DND-41 (cell line): Measurements from ENCODE around the gene HUS1B.

Experiments
- EZH2 ChIP-seq: IDR thresholded peaks from 3 replicates; pipeline ENCODE4 v1.6.1; 2012; ENCODE audit warnings: borderline replicate concordance, low read depth, mild to moderate bottlenecking, moderate library complexity, low read length, inconsistent platforms; ENCODE audit not compliant: severe bottlenecking
- TF ChIP-seq, protein P1 (sequence below): IDR thresholded peaks from 2 replicates; pipeline ENCODE4 v1.5.1; 2012; ENCODE audit warnings: borderline replicate concordance, low read length, moderate library complexity, mild to moderate bottlenecking; ENCODE audit not compliant: poor library complexity, severe bottlenecking; ENCODE audit errors: extremely low read depth

GRCh38 chr6:680666-681340 lies 23.9 kb upstream of the HUS1B start:
- TF ChIP-seq, protein P1, sequence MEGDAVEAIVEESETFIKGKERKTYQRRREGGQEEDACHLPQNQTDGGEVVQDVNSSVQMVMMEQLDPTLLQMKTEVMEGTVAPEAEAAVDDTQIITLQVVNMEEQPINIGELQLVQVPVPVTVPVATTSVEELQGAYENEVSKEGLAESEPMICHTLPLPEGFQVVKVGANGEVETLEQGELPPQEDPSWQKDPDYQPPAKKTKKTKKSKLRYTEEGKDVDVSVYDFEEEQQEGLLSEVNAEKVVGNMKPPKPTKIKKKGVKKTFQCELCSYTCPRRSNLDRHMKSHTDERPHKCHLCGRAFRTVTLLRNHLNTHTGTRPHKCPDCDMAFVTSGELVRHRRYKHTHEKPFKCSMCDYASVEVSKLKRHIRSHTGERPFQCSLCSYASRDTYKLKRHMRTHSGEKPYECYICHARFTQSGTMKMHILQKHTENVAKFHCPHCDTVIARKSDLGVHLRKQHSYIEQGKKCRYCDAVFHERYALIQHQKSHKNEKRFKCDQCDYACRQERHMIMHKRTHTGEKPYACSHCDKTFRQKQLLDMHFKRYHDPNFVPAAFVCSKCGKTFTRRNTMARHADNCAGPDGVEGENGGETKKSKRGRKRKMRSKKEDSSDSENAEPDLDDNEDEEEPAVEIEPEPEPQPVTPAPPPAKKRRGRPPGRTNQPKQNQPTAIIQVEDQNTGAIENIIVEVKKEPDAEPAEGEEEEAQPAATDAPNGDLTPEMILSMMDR: no peak
- TF ChIP-seq EZH2: no peak
